Colonic mucosa (tissue), 4 donors: ENCODE results near the gene C17orf100. TPM values are rescaled to one million over a fixed set of nuclear protein-coding genes. Genes with fewer than 3 reads are reported as not detected.

Source experiments
- DNase-seq: peaks from one replicate; pipeline ENCODE4 v3.0.0-alpha.2; 2020
- H3K27ac ChIP-seq: fragments of 200-600 bp; one replicate; pipeline ENCODE4 v1.8.0; 2021
- H3K27me3 ChIP-seq: fragments of 200-600 bp; one replicate; pipeline ENCODE4 v1.8.0; 2021
- H3K36me3 ChIP-seq: fragments of 200-600 bp; one replicate; pipeline ENCODE4 v1.8.0; 2021
- H3K4me1 ChIP-seq: fragments of 200-600 bp; one replicate; pipeline ENCODE4 v1.8.0; 2021; ENCODE audit warnings: mild to moderate bottlenecking
- H3K4me3 ChIP-seq: fragments of 200-600 bp; one replicate; pipeline ENCODE4 v1.8.0; 2021
- H3K9ac ChIP-seq, 2 donors: one replicate each; pipeline ENCODE4 v1.7.0; 2013; ENCODE audit warnings: control low read depth in 2 of 2, low read depth in 2 of 2, low read length in 2 of 2
- H3K9me3 ChIP-seq: fragments of 200-600 bp; one replicate; pipeline ENCODE4 v1.8.0; 2021
- CTCF ChIP-seq: fragments of 200-600 bp; IDR thresholded peaks from one replicate; pipeline ENCODE4 v1.8.0; 2022; ENCODE audit warnings: antibody characterized with exemption, mild to moderate bottlenecking
- intact Hi-C: fragments of 100-400 bp; cut with DNase I; formaldehyde crosslinking; loops from one replicate; pipeline ENCODE4 v1.14.1; 2022
- total RNA-seq, 2 donors: library from RNA; stranded (reverse); fragmentation: NEBNext Ultra II Directional in 1 of 2; extraction: Animal tissue kit (Norgen Biotek cat#: 25700) in 1 of 2; gene quantifications; one replicate each; pipeline ENCODE4 v1.2.1, GENCODE V29; 2021
- donor health status: healthy.
- donor health status: DM: no; HTN: no; CAD: no.
- donor health status: DM: no; HTN: no; CAD: no.

C17orf100 gene
- total RNA-seq, 2 donors from 2014 or later, result 1.5 to 1.9 TPM

GRCh38 chr17:6683081-6683684, 31.6 kb downstream of the C17orf100 start:
- Histone ChIP-seq H3K27ac (no peak overlapping the region), H3K9me3 (no peaks in the 10 kb centered on the region), H3K4me1 (no peaks in the 10 kb centered on the region), H3K36me3 (no peaks in the 10 kb centered on the region), H3K9ac (no peak overlapping the region), H3K4me3 (no peak overlapping the region), H3K27me3 (no peaks in the 10 kb centered on the region)
- intact Hi-C loops, result no loop called here
- TF ChIP-seq CTCF, result no peak
- DNase-seq, result no peak

- intact Hi-C loops, result no loop called here
- Histone ChIP-seq H3K4me3 (no peak overlapping the region), H3K9me3 (no peaks in the 10 kb centered on the region), H3K36me3 (no peaks in the 10 kb centered on the region), H3K4me1 (no peaks in the 10 kb centered on the region), H3K9ac (no peak overlapping the region), H3K27ac (no peak overlapping the region), H3K27me3 (no peaks in the 10 kb centered on the region)
- no peak for TF ChIP-seq CTCF
- no peak for DNase-seq
Measured at GRCh38 chr17:6683730-6684459, 32.3 kb downstream of the C17orf100 start.

- no peak for DNase-seq
- Histone ChIP-seq H3K27ac (no peak overlapping the region), H3K36me3 (no peaks in the 10 kb centered on the region), H3K27me3 (no peaks in the 10 kb centered on the region), H3K4me3 (no peak overlapping the region), H3K9ac (no peak overlapping the region), H3K9me3 (no peaks in the 10 kb centered on the region), H3K4me1 (no peaks in the 10 kb centered on the region)
- intact Hi-C loops, result no loop called here
- TF ChIP-seq CTCF, result no peak
Measured at GRCh38 chr17:6684460-6684783, 32.9 kb downstream of the C17orf100 start.

- H3K27me3 ChIP-seq, result no peaks in the 10 kb centered on the region
- H3K9me3 ChIP-seq, result no peaks in the 10 kb centered on the region
- H3K4me3 ChIP-seq, result no peak overlapping the region
- intact Hi-C loops, result no loop called here
- no peak for TF ChIP-seq CTCF
- no peak overlapping the region for H3K9ac ChIP-seq
- no peak overlapping the region for H3K27ac ChIP-seq
- H3K36me3 ChIP-seq, result no peaks in the 10 kb centered on the region
- DNase-seq, result no peak
- H3K4me1 ChIP-seq, result no peaks in the 10 kb centered on the region
Measured at GRCh38 chr17:6684881-6685767, 33.6 kb downstream of the C17orf100 start.

GRCh38 chr17:6686026-6686425, 34.5 kb downstream of the C17orf100 start:
- Histone ChIP-seq H3K27ac (no peak overlapping the region), H3K9me3 (no peaks in the 10 kb centered on the region), H3K4me3 (no peak overlapping the region), H3K4me1 (no peaks in the 10 kb centered on the region), H3K36me3 (no peaks in the 10 kb centered on the region), H3K27me3 (no peaks in the 10 kb centered on the region), H3K9ac (no peak overlapping the region)
- no peak for TF ChIP-seq CTCF
- intact Hi-C loops, result no loop called here
- no peak for DNase-seq
